Tibial artery (tissue), 4 donors: ENCODE data around the gene LRCH1.

ENCODE experiments used
- DNase-seq, 2 donors: peaks; one replicate each; pipeline ENCODE4 v3.0.0-alpha.2; 2019
- H3K27ac ChIP-seq, 2 donors: fragments of 200-600 bp; sonication (generic) in 1 of 2; 1 replicate in 1 of 2; 2 replicates in 1 of 2; pipeline ENCODE4 v1.5.1; 2018 to 2019; ENCODE audit warnings: mild to moderate bottlenecking in 1 of 2
- H3K27me3 ChIP-seq, 2 donors: fragments of 200-600 bp; sonication (generic) in 1 of 2; one replicate each; pipeline versions ENCODE4 v1.5.1 to v1.6.0; 2016 to 2019
- H3K36me3 ChIP-seq, 3 donors: fragments of 200-600 bp; sonication (generic) in 2 of 3; one replicate each; pipeline ENCODE4 v1.5.1; 2016 to 2019; ENCODE audit warnings: mild to moderate bottlenecking in 2 of 3
- H3K4me1 ChIP-seq, 4 donors: fragments of 200-600 bp; sonication (generic) in 2 of 4; 1 replicate in 3 of 4; 2 replicates in 1 of 4; pipeline ENCODE4 v1.5.1; 2016 to 2019
- H3K4me3 ChIP-seq, 2 donors: fragments of 200-600 bp; sonication (generic) in 1 of 2; 1 replicate in 1 of 2; 2 replicates in 1 of 2; pipeline ENCODE4 v1.5.1; 2018 to 2019; ENCODE audit warnings: mild to moderate bottlenecking in 2 of 2
- H3K9me3 ChIP-seq, 3 donors: fragments of 200-600 bp; sonication (generic) in 1 of 3; one replicate each; pipeline ENCODE4 v1.5.1; 2016 to 2019
- intact Hi-C: fragments of 100-400 bp; cut with DNase I; formaldehyde crosslinking; loops from one replicate; pipeline ENCODE4 v1.15.0; 2023; ENCODE audit warnings: low total_unique reads
- TF ChIP-seq, protein P1 (sequence below), 2 experiments: fragments of 200-600 bp in 1 of 2; fragments of 450-650 bp in 1 of 2; IDR thresholded peaks; one replicate each; pipeline ENCODE4 v1.5.1; 2017 to 2019; ENCODE audit warnings: antibody characterized with exemption in 2 of 2, mild to moderate bottlenecking in 1 of 2, moderate library complexity in 1 of 2

Gene LRCH1

DNA sequence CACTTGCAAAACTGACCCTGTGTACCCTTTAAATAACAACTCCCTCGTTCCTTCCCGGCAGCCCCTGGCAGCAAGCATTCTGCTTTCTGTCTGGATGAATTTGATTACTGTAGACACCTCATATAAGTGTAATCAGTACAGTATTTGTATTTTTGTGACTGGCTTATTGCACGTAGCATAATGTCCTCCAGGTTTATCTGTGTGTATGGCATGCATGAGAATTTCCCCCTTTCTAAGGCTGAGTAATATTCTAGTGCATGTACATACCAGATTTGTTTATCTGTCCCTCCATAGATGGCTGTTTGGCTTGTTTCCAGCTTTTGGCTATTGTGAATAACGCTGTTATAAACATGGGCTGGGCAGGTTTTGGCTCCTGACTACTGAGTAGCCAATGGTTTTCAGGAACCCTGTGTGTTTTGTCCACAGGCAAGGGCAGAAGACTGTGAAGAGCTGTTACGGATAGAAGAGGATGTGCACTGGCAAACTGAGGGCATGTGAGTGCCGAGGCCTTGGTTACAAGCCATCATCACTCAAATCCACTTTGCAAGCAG lies 146.0 kb downstream of the LRCH1 start:
- peaks cover 0 to 28% (median 18%) of the 10 kb centered on the region in 4 donors for H3K4me1 ChIP-seq
- H3K27ac ChIP-seq, result peak overlapping the region; percentile 60 to 62
- no peaks in the 10 kb centered on the region for H3K9me3 ChIP-seq
- TF ChIP-seq, protein P1, sequence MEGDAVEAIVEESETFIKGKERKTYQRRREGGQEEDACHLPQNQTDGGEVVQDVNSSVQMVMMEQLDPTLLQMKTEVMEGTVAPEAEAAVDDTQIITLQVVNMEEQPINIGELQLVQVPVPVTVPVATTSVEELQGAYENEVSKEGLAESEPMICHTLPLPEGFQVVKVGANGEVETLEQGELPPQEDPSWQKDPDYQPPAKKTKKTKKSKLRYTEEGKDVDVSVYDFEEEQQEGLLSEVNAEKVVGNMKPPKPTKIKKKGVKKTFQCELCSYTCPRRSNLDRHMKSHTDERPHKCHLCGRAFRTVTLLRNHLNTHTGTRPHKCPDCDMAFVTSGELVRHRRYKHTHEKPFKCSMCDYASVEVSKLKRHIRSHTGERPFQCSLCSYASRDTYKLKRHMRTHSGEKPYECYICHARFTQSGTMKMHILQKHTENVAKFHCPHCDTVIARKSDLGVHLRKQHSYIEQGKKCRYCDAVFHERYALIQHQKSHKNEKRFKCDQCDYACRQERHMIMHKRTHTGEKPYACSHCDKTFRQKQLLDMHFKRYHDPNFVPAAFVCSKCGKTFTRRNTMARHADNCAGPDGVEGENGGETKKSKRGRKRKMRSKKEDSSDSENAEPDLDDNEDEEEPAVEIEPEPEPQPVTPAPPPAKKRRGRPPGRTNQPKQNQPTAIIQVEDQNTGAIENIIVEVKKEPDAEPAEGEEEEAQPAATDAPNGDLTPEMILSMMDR (IDR thresholded peaks at IDR 0.05), result no peak
- intact Hi-C loops, result no loop called here
- H3K4me3 ChIP-seq, result no peak overlapping the region
- H3K36me3 ChIP-seq, result peaks cover 4 to 57% (median 43%) of the 10 kb centered on the region in 3 donors
- DNase-seq, result no peak
- no peaks in the 10 kb centered on the region for H3K27me3 ChIP-seq

DNA sequence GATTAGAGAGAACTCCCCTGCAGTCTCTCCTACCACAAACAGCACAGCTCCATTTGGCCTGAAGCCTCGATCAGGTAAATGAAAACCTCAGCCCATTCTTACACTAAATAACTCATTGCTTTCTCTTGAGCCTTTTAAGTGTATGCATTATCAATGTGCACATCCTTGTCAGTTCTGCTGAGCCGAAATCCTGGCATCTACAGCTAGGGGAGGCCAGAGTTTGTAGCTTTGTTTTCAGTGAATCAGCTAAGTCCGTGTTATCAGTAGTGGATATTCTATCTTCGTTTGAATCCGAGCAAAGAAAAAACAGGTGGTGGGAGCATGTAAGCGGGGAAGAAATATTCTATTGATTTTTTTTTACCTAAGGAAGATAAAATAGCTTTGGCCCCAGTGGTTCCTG lies 159.6 kb downstream of the LRCH1 start:
- peaks cover 0 to 11% (median 1%) of the 10 kb centered on the region in 4 donors for H3K4me1 ChIP-seq
- no peaks in the 10 kb centered on the region for H3K27me3 ChIP-seq
- no peak for DNase-seq
- H3K27ac ChIP-seq, result no peak overlapping the region
- H3K36me3 ChIP-seq, result peaks cover 26 to 60% (median 33%) of the 10 kb centered on the region in 3 donors
- intact Hi-C loops, result no loop called here
- H3K4me3 ChIP-seq, result no peak overlapping the region
- TF ChIP-seq, protein P1 (IDR thresholded peaks at IDR 0.05), result no peak
- H3K9me3 ChIP-seq, result no peaks in the 10 kb centered on the region

DNA sequence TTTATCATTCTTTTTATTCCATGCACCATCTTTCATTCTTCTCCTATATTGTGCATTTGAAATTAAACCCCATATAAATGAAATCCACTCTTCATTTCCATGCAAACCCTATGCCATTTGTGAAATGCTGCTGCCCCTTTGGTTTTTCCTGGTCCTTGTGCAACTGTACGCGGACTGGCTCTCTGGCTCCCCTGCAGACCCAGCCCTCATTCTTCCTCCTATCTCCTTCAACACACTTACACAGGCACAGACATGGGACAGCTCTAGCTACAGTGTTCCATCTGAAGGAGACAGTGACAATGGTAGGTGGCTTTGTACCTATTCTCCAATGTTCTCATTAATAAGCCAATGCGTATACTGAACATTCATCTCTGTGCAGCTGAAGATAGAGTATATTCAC lies 162.4 kb downstream of the LRCH1 start:
- H3K9me3 ChIP-seq, result no peaks in the 10 kb centered on the region
- peaks cover 0 to 21% (median 1%) of the 10 kb centered on the region in 4 donors for H3K4me1 ChIP-seq
- peaks cover 13 to 42% (median 24%) of the 10 kb centered on the region in 3 donors for H3K36me3 ChIP-seq
- intact Hi-C loops, result no loop called here
- no peaks in the 10 kb centered on the region for H3K27me3 ChIP-seq
- no peak overlapping the region for H3K27ac ChIP-seq
- no peak overlapping the region for H3K4me3 ChIP-seq
- TF ChIP-seq, protein P1 (IDR thresholded peaks at IDR 0.05), result no peak
- no peak for DNase-seq

DNA sequence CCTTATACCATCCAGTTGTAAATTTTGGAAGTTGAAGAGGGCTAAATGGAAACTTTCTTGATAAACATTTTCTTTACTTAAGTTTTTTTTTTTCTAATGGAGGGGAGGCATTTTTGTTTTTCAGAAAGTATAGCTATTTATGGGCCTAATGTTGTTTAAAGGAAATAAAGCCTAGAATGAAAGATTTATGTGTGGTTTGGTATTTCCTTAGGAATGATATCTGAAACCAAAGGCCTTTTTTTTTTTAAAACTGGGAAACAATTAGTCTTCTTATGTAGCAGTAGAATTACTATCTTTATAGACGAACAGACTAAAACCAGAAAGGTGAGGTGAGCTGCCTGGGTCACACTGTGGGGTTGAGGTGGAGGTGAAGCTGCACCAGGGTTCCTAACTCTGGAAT lies 163.9 kb downstream of the LRCH1 start:
- no peak for DNase-seq
- Histone ChIP-seq H3K36me3 (peaks cover 5 to 28% (median 18%) of the 10 kb centered on the region in 3 donors), H3K4me1 (peaks cover 0 to 27% (median 1%) of the 10 kb centered on the region in 4 donors), H3K9me3 (no peaks in the 10 kb centered on the region), H3K27me3 (no peaks in the 10 kb centered on the region), H3K27ac (peak overlapping the region in 1 of 2 donors; percentile 0), H3K4me3 (no peak overlapping the region)
- intact Hi-C loops, result no loop called here
- TF ChIP-seq, protein P1 (IDR thresholded peaks at IDR 0.05), result no peak

GRCh38 chr13:46717275-46717674 lies 164.3 kb downstream of the LRCH1 start:
- Histone ChIP-seq H3K27ac (peak overlapping the region in 1 of 2 donors; percentile 0), H3K4me1 (peaks cover 0 to 27% (median 1%) of the 10 kb centered on the region in 4 donors), H3K4me3 (no peak overlapping the region), H3K9me3 (no peaks in the 10 kb centered on the region), H3K36me3 (peaks cover 5 to 23% (median 15%) of the 10 kb centered on the region in 3 donors), H3K27me3 (no peaks in the 10 kb centered on the region)
- TF ChIP-seq, protein P1 (IDR thresholded peaks at IDR 0.05), result no peak
- DNase-seq, result no peak
- intact Hi-C loops, result no loop called here
